Activated CD4-positive, alpha-beta T cell treated with anti-CD3 and anti-CD28 coated beads for 1 hour (primary cell): ENCODE results near the gene ZMAT2.
"Not testable (repeated sequence)": the region's sequence is repeated elsewhere in the genome, so short reads cannot be mapped to it uniquely, and the experiment has no call there.

Experiments used
- DNase-seq: peaks from one replicate; pipeline ENCODE4 v3.0.0-alpha.2; 2020

The ZMAT2 gene

GRCh38 chr5:140710899-140711552 is 10.8 kb downstream of the ZMAT2 start:
- DNase-seq: peak; percentile 86

DNA sequence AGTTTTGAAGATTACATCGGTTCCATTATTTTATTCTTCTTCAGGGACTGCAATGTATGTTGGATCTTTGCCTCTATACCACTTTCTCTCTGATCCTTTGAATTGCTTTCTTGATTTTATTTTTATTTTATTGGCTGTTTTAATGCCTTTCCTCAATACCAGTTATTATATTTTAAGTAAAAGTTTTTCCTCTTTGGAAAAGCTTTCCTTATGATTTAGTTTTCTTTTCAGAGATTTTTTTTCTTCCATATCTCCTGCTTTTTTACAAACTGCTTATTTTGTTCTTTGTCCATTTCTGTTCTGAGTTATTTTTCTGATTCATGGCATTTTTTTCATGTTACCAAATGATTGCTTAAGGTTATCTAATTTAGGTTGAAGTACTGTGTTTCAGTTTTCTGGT is 11.5 kb downstream of the ZMAT2 start:
- DNase-seq: no peak

GRCh38 chr5:140713562-140714094 is 13.4 kb downstream of the ZMAT2 start:
- no peak for DNase-seq

DNA sequence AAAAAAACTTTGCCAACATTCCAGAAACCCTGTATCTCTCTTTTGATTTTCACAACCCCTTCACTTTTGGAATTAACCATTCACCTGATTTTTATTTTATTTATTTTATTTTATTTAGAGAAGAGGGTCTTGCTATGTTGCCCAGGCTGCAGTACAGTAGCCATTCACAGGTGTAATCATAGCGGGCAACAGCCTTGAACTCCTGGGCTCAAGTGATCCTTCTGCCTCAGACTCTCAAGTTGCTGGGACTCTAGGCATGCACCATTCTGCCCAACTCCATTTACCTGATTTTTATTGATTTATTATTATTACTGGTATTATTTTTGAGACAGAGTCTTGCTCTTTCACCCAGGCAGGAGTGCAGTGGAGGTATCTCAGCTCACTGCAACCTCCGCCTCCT is 16.0 kb downstream of the ZMAT2 start:
- not testable (repeated sequence) for DNase-seq

- no peak for DNase-seq
Measured at GRCh38 chr5:140718266-140718592, 18.0 kb downstream of the ZMAT2 start.

DNA sequence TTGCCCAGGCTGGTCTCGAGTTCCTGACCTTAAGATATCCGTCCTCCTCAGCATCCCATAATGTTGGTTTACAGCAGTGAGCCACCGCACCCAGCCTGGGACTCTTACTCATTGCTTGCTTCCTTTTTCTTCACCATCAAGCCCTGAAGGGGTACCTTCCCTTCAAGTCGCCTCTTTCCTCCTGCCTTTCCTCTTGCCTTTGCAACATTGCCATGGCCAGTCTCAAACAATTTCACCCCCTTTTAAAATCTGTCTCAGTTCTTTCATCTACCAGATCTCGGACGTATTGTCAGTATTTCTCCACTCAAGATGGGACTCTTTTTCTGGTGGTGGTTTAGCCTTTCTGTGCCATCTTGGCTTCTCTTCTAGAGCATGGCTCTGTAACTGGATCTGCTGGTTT is 20.5 kb downstream of the ZMAT2 start:
- not testable (repeated sequence) for DNase-seq

DNA sequence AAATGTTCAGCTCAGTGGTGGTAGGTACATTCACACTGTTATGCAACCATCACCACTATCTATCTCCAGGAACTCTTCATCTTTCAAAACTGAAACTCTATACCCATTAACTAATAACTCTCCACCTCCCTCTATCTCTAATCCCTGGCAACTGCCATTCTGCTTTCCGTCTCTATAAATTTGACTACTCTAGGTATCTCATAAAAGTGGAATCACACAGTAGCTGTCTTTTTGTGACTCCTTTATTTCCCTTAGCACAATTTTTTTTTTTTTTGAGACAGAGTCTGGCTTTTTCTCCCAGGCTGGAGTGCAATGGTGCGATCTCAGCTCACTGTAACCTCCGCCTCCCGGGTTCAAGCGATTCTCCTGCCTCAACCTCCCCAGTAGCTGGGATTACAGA is 21.1 kb downstream of the ZMAT2 start:
- not testable (repeated sequence) for DNase-seq

GRCh38 chr5:140725799-140726471 is 25.7 kb downstream of the ZMAT2 start:
- peak; percentile 40 for DNase-seq

DNA sequence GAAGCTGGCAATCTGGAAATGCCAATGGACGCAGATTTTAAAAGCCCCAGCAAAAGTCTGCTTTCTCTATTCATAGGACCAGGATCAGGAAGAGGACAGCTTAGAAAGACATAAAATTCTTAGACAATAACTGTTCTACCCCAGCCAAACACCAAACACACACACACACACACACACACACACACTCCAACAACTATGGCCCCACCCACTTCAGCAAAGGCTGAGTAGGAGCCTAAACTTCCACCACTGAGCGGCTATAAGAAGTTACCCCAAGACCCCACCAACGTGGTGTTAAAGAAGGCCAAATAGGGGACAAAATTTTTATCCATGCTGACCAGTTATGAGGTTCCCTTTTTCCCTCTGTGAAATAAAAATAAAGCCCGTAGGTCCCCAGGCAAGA is 32.9 kb downstream of the ZMAT2 start:
- no peak for DNase-seq

- DNase-seq: no peak
Measured at GRCh38 chr5:140734354-140734753, 34.1 kb downstream of the ZMAT2 start.

DNA sequence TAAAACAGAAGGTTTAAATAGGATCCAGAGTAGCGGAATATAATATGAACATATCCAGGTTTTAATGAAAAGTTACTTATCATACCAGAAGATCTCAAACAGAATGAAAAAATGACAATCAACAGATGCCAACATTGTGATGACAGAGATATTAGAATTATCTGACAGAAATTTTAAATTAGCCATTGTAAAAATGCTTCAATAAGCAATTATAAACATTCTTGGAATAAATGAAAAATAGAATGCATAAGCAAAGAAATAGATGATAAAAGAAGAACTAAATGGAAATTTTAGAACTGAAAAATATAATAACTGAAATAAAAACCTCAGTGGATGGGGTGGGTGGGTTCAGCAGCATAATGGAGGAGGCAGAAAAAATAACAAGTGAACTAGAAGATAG is 37.2 kb downstream of the ZMAT2 start:
- no peak for DNase-seq

DNA sequence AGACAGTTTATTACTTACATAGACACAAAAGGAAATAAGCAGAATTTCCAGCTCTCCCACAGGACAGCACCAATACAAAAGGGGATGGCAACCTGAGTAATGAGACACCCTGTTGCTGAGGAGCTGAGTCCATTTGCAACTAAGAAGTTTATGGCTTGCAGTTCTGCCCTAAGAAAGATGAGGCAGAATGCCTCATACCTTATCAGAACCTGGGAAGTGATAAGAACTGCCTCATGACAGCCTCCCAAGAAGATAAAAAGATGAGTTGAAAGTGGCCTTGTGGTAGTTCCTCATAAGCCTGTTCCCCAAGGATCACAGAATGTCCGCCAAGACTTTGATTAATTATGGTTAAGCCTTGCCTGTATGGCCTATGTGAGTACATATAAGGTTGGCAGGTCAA is 41.7 kb downstream of the ZMAT2 start:
- DNase-seq: no peak

DNA sequence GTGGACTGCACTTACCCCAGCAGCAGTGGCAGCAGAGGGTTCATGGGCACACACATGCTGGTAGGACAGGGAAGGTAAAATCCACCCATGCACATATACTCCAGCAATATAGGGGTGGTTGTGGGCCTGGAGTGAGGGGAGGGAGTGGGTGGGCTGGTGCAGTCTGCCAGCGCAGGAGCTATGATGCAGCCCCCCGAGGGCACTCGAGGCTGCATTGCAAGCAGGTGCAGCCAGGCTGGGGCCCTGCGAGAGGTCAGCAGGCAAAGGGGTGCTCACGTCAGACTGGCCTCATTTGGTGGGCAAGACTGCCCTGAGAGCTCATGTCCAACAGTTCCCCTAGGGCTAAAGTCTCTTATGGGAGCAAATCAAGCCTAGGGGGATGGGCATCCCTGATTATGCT is 53.3 kb downstream of the ZMAT2 start:
- no peak for DNase-seq
